GM23338 (cell line): ENCODE results near the gene MAP3K4. TPM values are rescaled to one million over a fixed set of nuclear protein-coding genes. Genes with fewer than 3 reads are reported as not detected.

ENCODE experiments used
- ATAC-seq: fragments of 200-7000 bp; cut with Tn5 transposase; 3 replicates; pipeline ENCODE4 v1.9.1; 2020
- DNase-seq: peaks from one replicate; pipeline ENCODE4 v3.0.0-alpha.2; 2015; ENCODE audit warnings: low spot score
- H2AFZ ChIP-seq: fragments of 200-600 bp; sonication (generic); 2 replicates; pipeline ENCODE4 v1.8.0; 2016; ENCODE audit warnings: antibody characterized with exemption, mild to moderate bottlenecking, moderate library complexity
- H3F3A ChIP-seq: fragments of 200-600 bp; sonication (generic); replicated peaks from 2 replicates; pipeline ENCODE4 v1.8.0; 2017; ENCODE audit warnings: antibody characterized with exemption, mixed run types, low read depth
- H3K27ac ChIP-seq: fragments of 200-600 bp; sonication (generic); 2 replicates; pipeline ENCODE4 v1.6.1; 2016; ENCODE audit warnings: low read depth
- H3K27me3 ChIP-seq: fragments of 200-600 bp; sonication (generic); 2 replicates; pipeline ENCODE4 v1.8.0; 2016; ENCODE audit warnings: mild to moderate bottlenecking, mixed run types, moderate library complexity; ENCODE audit not compliant: insufficient read depth
- H3K36me3 ChIP-seq: fragments of 200-600 bp; sonication (generic); 2 replicates; pipeline ENCODE4 v1.8.0; 2016; ENCODE audit warnings: mild to moderate bottlenecking; ENCODE audit not compliant: insufficient read depth
- H3K4me1 ChIP-seq: fragments of 200-600 bp; sonication (generic); 2 replicates; pipeline ENCODE4 v1.8.0; 2016; ENCODE audit warnings: mild to moderate bottlenecking, moderate library complexity; ENCODE audit not compliant: insufficient read depth
- H3K4me2 ChIP-seq: fragments of 200-600 bp; sonication (generic); 2 replicates; pipeline ENCODE4 v1.7.1; 2017; ENCODE audit warnings: mixed run types
- H3K4me3 ChIP-seq: fragments of 200-600 bp; sonication (generic); 2 replicates; pipeline ENCODE4 v1.6.1; 2016; ENCODE audit warnings: mixed run types
- H3K79me2 ChIP-seq: fragments of 200-600 bp; sonication (generic); replicated peaks from 2 replicates; pipeline ENCODE4 v1.8.0; 2017; ENCODE audit warnings: mild to moderate bottlenecking; ENCODE audit not compliant: insufficient read depth
- H3K9me2 ChIP-seq: fragments of 200-600 bp; sonication (generic); 2 replicates; pipeline ENCODE4 v1.8.0; 2017; ENCODE audit not compliant: insufficient read depth
- H4K20me1 ChIP-seq: fragments of 200-600 bp; sonication (generic); replicated peaks from 2 replicates; pipeline ENCODE4 v1.8.0; 2017; ENCODE audit warnings: mild to moderate bottlenecking; ENCODE audit not compliant: insufficient read depth
- H3K27ac Mint-ChIP-seq: 2 replicates; pipeline ENCODE4 v1.8.0; 2020; ENCODE audit warnings: inconsistent platforms, mild to moderate bottlenecking, moderate library complexity, mixed read lengths
- H3K27me3 Mint-ChIP-seq: 3 replicates; pipeline ENCODE4 v1.8.0; 2022; ENCODE audit warnings: low read depth, mild to moderate bottlenecking, moderate library complexity, mixed read lengths, inconsistent platforms; ENCODE audit not compliant: insufficient read depth, poor library complexity
- H3K36me3 Mint-ChIP-seq: 3 replicates; pipeline ENCODE4 v1.8.0; 2021; ENCODE audit warnings: low read depth, mild to moderate bottlenecking, inconsistent platforms, moderate library complexity, mixed read lengths
- H3K4me1 Mint-ChIP-seq: 3 replicates; pipeline ENCODE4 v1.8.0; 2020; ENCODE audit warnings: mild to moderate bottlenecking, inconsistent platforms, mixed read lengths
- H3K4me3 Mint-ChIP-seq: 3 replicates; pipeline ENCODE4 v1.8.0; 2021; ENCODE audit warnings: moderate library complexity, mild to moderate bottlenecking, inconsistent platforms, mixed read lengths
- H3K9me3 Mint-ChIP-seq: 3 replicates; pipeline ENCODE4 v1.8.0; 2020; ENCODE audit warnings: moderate library complexity, mild to moderate bottlenecking, inconsistent platforms, mixed read lengths
- CREB1 ChIP-seq: fragments of 250-450 bp; sonication (Bioruptor Pico); IDR thresholded peaks from 2 replicates; pipeline ENCODE4 v1.5.0; 2020; ENCODE audit warnings: low read depth, mild to moderate bottlenecking, moderate library complexity
- EZH2phosphoT487 ChIP-seq: fragments of 200-600 bp; sonication (generic); IDR thresholded peaks from one replicate; pipeline ENCODE4 v1.8.1; 2018; ENCODE audit warnings: antibody characterized with exemption; ENCODE audit not compliant: unreplicated experiment
- JUNB ChIP-seq: IDR thresholded peaks from one replicate; pipeline ENCODE4 v1.6.1; 2016; ENCODE audit warnings: antibody characterized with exemption; ENCODE audit not compliant: unreplicated experiment
- POLR2AphosphoS5 ChIP-seq: IDR thresholded peaks from 2 replicates; pipeline ENCODE4 v1.6.1; 2016; ENCODE audit warnings: antibody characterized with exemption, low read depth
- STAT1 ChIP-seq: IDR thresholded peaks from one replicate; pipeline ENCODE4 v1.6.1; 2016; ENCODE audit warnings: antibody characterized with exemption; ENCODE audit not compliant: unreplicated experiment
- ZNF114 ChIP-seq: fragments of 250-450 bp; sonication (Bioruptor Pico); IDR thresholded peaks from 2 replicates; pipeline ENCODE4 v1.5.0; 2020; ENCODE audit warnings: mild to moderate bottlenecking, moderate library complexity
- polyA plus RNA-seq: library from polyadenylated mRNA; unstranded; fragments of >200 nt; fragmentation: Nextera tagmentation; extraction: Ambion mirVana; gene quantifications from 2 replicates; pipeline ENCODE4 v1.2.1, GENCODE V29; 2016
- total RNA-seq: library from RNA; depleted of rRNA; stranded (reverse); fragments of >200 nt; shearing (Covaris generic); gene quantifications from 2 replicates; pipeline ENCODE4 v1.2.3, GENCODE V29; 2014
- TF ChIP-seq, protein P1 (sequence below): IDR thresholded peaks from 2 replicates; pipeline ENCODE4 v1.6.1; 2016; ENCODE audit warnings: antibody characterized with exemption
- TF ChIP-seq, protein P2 (sequence below): fragments of 250-450 bp; sonication (Bioruptor Pico); IDR thresholded peaks from 2 replicates; pipeline ENCODE4 v1.5.0; 2020; ENCODE audit warnings: mild to moderate bottlenecking, moderate library complexity
- TF ChIP-seq, protein P3 (sequence below), 2 experiments: fragments of 200-600 bp in 1 of 2; sonication (generic) in 1 of 2; conservative IDR thresholded peaks; 2 replicates each; pipeline versions ENCODE4 v1.5.1 to v1.6.1; 2016 to 2017; ENCODE audit warnings: antibody characterized with exemption in 2 of 2, low read depth in 2 of 2, mild to moderate bottlenecking in 2 of 2, moderate library complexity in 1 of 2
- TF ChIP-seq, protein P4 (sequence below): IDR thresholded peaks from one replicate; pipeline ENCODE4 v1.6.1; 2018; ENCODE audit warnings: antibody characterized with exemption; ENCODE audit not compliant: unreplicated experiment

Gene MAP3K4
- total and polyA plus RNA-seq, 2 experiments from 2014 or later, result 44.4 to 48.8 TPM

DNA sequence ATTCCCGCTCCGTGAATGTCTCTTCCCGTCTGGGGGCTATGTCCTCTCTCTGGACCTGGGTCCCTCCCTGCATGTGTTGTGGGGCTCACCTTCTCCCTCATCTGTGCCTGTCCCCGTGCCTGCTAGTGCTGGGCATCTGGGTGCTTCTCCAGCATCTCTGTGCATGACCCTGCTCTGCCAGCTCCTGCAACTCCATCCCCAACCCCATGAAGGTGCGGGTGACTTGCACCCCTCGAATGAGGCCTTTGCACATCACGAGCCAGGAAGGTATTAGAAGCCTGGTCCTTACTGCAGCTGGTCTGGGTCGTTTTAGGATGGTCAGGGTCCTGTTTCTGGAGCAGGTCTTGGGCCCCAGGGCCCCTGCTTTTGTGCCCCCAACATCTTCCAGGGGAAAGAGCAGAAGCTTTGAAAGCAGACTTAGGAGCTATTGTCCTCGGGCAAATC is 172.6 kb downstream of the MAP3K4 start:
- Histone ChIP-seq H3K27ac (no peak overlapping the region), H4K20me1 (peaks cover 12% of the 10 kb centered on the region; the same call in 1 of the 2 replicates), H3F3A (no peaks in the 10 kb centered on the region), H3K9me2 (no peaks in the 10 kb centered on the region), H3K36me3 (no peaks in the 10 kb centered on the region), H2AFZ (no peak overlapping the region), H3K4me2 (no peak overlapping the region; the same call in 1 of the 2 replicates), H3K79me2 (peaks cover 13% of the 10 kb centered on the region), H3K27me3 (no peaks in the 10 kb centered on the region), H3K4me1 (peaks cover 14% of the 10 kb centered on the region), H3K4me3 (no peak overlapping the region)
- DNase-seq (no peak), ATAC-seq (no peak)
- peaks cover 59% of the 10 kb centered on the region for H3K36me3 Mint-ChIP-seq
- H3K27ac Mint-ChIP-seq, result no peak overlapping the region
- peaks cover 7% of the 10 kb centered on the region for H3K27me3 Mint-ChIP-seq
- TF ChIP-seq ZNF114, result no peak
- TF ChIP-seq, protein P1, sequence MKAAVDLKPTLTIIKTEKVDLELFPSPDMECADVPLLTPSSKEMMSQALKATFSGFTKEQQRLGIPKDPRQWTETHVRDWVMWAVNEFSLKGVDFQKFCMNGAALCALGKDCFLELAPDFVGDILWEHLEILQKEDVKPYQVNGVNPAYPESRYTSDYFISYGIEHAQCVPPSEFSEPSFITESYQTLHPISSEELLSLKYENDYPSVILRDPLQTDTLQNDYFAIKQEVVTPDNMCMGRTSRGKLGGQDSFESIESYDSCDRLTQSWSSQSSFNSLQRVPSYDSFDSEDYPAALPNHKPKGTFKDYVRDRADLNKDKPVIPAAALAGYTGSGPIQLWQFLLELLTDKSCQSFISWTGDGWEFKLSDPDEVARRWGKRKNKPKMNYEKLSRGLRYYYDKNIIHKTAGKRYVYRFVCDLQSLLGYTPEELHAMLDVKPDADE, result no peak
- no peak for TF ChIP-seq EZH2phosphoT487
- TF ChIP-seq, protein P2, sequence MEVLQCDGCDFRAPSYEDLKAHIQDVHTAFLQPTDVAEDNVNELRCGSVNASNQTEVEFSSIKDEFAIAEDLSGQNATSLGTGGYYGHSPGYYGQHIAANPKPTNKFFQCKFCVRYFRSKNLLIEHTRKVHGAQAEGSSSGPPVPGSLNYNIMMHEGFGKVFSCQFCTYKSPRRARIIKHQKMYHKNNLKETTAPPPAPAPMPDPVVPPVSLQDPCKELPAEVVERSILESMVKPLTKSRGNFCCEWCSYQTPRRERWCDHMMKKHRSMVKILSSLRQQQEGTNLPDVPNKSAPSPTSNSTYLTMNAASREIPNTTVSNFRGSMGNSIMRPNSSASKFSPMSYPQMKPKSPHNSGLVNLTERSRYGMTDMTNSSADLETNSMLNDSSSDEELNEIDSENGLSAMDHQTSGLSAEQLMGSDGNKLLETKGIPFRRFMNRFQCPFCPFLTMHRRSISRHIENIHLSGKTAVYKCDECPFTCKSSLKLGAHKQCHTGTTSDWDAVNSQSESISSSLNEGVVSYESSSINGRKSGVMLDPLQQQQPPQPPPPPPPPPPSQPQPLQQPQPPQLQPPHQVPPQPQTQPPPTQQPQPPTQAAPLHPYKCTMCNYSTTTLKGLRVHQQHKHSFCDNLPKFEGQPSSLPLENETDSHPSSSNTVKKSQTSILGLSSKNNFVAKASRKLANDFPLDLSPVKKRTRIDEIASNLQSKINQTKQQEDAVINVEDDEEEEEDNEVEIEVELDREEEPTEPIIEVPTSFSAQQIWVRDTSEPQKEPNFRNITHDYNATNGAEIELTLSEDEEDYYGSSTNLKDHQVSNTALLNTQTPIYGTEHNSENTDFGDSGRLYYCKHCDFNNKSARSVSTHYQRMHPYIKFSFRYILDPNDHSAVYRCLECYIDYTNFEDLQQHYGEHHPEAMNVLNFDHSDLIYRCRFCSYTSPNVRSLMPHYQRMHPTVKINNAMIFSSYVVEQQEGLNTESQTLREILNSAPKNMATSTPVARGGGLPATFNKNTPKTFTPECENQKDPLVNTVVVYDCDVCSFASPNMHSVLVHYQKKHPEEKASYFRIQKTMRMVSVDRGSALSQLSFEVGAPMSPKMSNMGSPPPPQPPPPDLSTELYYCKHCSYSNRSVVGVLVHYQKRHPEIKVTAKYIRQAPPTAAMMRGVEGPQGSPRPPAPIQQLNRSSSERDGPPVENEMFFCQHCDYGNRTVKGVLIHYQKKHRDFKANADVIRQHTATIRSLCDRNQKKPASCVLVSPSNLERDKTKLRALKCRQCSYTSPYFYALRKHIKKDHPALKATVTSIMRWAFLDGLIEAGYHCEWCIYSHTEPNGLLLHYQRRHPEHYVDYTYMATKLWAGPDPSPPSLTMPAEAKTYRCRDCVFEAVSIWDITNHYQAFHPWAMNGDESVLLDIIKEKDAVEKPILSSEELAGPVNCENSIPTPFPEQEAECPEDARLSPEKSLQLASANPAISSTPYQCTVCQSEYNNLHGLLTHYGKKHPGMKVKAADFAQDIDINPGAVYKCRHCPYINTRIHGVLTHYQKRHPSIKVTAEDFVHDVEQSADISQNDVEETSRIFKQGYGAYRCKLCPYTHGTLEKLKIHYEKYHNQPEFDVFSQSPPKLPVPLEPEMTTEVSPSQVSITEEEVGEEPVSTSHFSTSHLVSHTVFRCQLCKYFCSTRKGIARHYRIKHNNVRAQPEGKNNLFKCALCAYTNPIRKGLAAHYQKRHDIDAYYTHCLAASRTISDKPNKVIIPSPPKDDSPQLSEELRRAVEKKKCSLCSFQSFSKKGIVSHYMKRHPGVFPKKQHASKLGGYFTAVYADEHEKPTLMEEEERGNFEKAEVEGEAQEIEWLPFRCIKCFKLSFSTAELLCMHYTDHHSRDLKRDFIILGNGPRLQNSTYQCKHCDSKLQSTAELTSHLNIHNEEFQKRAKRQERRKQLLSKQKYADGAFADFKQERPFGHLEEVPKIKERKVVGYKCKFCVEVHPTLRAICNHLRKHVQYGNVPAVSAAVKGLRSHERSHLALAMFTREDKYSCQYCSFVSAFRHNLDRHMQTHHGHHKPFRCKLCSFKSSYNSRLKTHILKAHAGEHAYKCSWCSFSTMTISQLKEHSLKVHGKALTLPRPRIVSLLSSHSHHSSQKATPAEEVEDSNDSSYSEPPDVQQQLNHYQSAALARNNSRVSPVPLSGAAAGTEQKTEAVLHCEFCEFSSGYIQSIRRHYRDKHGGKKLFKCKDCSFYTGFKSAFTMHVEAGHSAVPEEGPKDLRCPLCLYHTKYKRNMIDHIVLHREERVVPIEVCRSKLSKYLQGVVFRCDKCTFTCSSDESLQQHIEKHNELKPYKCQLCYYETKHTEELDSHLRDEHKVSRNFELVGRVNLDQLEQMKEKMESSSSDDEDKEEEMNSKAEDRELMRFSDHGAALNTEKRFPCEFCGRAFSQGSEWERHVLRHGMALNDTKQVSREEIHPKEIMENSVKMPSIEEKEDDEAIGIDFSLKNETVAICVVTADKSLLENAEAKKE (CRISPR knock-in tag), result no peak
- TF ChIP-seq, protein P3, sequence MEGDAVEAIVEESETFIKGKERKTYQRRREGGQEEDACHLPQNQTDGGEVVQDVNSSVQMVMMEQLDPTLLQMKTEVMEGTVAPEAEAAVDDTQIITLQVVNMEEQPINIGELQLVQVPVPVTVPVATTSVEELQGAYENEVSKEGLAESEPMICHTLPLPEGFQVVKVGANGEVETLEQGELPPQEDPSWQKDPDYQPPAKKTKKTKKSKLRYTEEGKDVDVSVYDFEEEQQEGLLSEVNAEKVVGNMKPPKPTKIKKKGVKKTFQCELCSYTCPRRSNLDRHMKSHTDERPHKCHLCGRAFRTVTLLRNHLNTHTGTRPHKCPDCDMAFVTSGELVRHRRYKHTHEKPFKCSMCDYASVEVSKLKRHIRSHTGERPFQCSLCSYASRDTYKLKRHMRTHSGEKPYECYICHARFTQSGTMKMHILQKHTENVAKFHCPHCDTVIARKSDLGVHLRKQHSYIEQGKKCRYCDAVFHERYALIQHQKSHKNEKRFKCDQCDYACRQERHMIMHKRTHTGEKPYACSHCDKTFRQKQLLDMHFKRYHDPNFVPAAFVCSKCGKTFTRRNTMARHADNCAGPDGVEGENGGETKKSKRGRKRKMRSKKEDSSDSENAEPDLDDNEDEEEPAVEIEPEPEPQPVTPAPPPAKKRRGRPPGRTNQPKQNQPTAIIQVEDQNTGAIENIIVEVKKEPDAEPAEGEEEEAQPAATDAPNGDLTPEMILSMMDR (conservative IDR thresholded peaks at IDR 0.05; ENCODE audit: low read depth in 2 of 2), result no peak
- no peak for TF ChIP-seq CREB1 (CRISPR knock-in tag)
- TF ChIP-seq STAT1, result no peak
- no peak for TF ChIP-seq POLR2AphosphoS5
- TF ChIP-seq, protein P4, sequence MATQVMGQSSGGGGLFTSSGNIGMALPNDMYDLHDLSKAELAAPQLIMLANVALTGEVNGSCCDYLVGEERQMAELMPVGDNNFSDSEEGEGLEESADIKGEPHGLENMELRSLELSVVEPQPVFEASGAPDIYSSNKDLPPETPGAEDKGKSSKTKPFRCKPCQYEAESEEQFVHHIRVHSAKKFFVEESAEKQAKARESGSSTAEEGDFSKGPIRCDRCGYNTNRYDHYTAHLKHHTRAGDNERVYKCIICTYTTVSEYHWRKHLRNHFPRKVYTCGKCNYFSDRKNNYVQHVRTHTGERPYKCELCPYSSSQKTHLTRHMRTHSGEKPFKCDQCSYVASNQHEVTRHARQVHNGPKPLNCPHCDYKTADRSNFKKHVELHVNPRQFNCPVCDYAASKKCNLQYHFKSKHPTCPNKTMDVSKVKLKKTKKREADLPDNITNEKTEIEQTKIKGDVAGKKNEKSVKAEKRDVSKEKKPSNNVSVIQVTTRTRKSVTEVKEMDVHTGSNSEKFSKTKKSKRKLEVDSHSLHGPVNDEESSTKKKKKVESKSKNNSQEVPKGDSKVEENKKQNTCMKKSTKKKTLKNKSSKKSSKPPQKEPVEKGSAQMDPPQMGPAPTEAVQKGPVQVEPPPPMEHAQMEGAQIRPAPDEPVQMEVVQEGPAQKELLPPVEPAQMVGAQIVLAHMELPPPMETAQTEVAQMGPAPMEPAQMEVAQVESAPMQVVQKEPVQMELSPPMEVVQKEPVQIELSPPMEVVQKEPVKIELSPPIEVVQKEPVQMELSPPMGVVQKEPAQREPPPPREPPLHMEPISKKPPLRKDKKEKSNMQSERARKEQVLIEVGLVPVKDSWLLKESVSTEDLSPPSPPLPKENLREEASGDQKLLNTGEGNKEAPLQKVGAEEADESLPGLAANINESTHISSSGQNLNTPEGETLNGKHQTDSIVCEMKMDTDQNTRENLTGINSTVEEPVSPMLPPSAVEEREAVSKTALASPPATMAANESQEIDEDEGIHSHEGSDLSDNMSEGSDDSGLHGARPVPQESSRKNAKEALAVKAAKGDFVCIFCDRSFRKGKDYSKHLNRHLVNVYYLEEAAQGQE, result no peak
- no peak for TF ChIP-seq JUNB
- H3K4me1 Mint-ChIP-seq, result peaks cover 42% of the 10 kb centered on the region
- no peaks in the 10 kb centered on the region for H3K9me3 Mint-ChIP-seq
- H3K4me3 Mint-ChIP-seq, result no peak overlapping the region
